CD4-positive, alpha-beta T cell (primary cell): ENCODE results near the gene SAYSD1. TPM values are rescaled to one million over a fixed set of nuclear protein-coding genes. Genes with fewer than 3 reads are reported as not detected.

Experiments
- ATAC-seq: fragments of 200-7000 bp; cut with Tn5 transposase; one replicate; pipeline ENCODE4 v1.10.0; 2022; ENCODE audit warnings: mild to moderate bottlenecking; ENCODE audit not compliant: poor library complexity
- CTCF ChIA-PET: fragments of 350-600 bp; sonication (Branson Sonifier 250); formaldehyde crosslinking; loops from one replicate; lab custom pipeline; 2021; ENCODE audit warnings: antibody characterized with exemption, inconsistent platforms; lab: Charles Lee
- POLR2A ChIA-PET: fragments of 350-600 bp; sonication (Branson Sonifier 250); formaldehyde crosslinking; loops from one replicate; lab custom pipeline; 2021; ENCODE audit warnings: antibody characterized with exemption, inconsistent platforms; lab: Charles Lee
- DNase-seq, 14 experiments: peaks; one replicate each; pipeline ENCODE4 v3.0.0-alpha.2; 2013 to 2020; ENCODE audit warnings: mixed read lengths in 2 of 14
- H3K27ac ChIP-seq, 2 donors: one replicate each; pipeline versions ENCODE4 v1.5.1 to v1.7.0; 2013; ENCODE audit warnings: low read length in 2 of 2, low read depth in 1 of 2, mild to moderate bottlenecking in 1 of 2
- H3K27me3 ChIP-seq, 2 experiments: 1 replicate in 1 of 2; 2 replicates in 1 of 2; pipeline versions ENCODE4 v1.6.1 to v1.7.0; 2013; ENCODE audit warnings: low read length in 2 of 2, control low read depth in 1 of 2, mild to moderate bottlenecking in 1 of 2, moderate library complexity in 1 of 2; ENCODE audit not compliant: insufficient read depth in 2 of 2, control insufficient read depth in 1 of 2
- H3K36me3 ChIP-seq: one replicate; pipeline ENCODE4 v1.6.1; 2013; ENCODE audit warnings: low read length, control low read depth; ENCODE audit not compliant: insufficient read depth
- H3K4me1 ChIP-seq: one replicate; pipeline ENCODE4 v1.6.1; 2013; ENCODE audit warnings: low read length, control low read depth; ENCODE audit not compliant: insufficient read depth
- H3K4me3 ChIP-seq: one replicate; pipeline ENCODE4 v1.5.1; 2013; ENCODE audit warnings: mild to moderate bottlenecking, low read length, moderate library complexity
- H3K9me3 ChIP-seq, 2 experiments: 1 replicate in 1 of 2; 2 replicates in 1 of 2; pipeline versions ENCODE4 v1.6.1 to v1.7.0; 2013; ENCODE audit warnings: low read length in 2 of 2, mild to moderate bottlenecking in 2 of 2, control low read depth in 1 of 2, moderate library complexity in 1 of 2; ENCODE audit not compliant: control insufficient read depth in 1 of 2, insufficient read depth in 1 of 2
- H3K27ac Mint-ChIP-seq: one replicate; pipeline ENCODE4 v1.8.0; 2020; ENCODE audit warnings: mixed read lengths
- H3K27me3 Mint-ChIP-seq: one replicate; pipeline ENCODE4 v1.8.0; 2021; ENCODE audit warnings: mixed read lengths
- H3K36me3 Mint-ChIP-seq: one replicate; pipeline ENCODE4 v1.8.0; 2021; ENCODE audit warnings: low read depth, mixed read lengths
- H3K4me1 Mint-ChIP-seq: one replicate; pipeline ENCODE4 v1.8.0; 2021; ENCODE audit warnings: low read depth, mixed read lengths
- H3K4me3 Mint-ChIP-seq: one replicate; pipeline ENCODE4 v1.8.0; 2020; ENCODE audit warnings: mild to moderate bottlenecking, mixed read lengths
- H3K9me3 Mint-ChIP-seq: one replicate; pipeline ENCODE4 v1.8.0; 2020; ENCODE audit warnings: mixed read lengths
- intact Hi-C, 2 experiments: fragments of 100-400 bp; cut with DNase I in 1 of 2; cut with micrococcal nuclease in 1 of 2; formaldehyde crosslinking; loops; one replicate each; pipeline versions ENCODE4 v1.15.1 to v1.9.0; 2023 to 2025; cut with DNase I, micrococcal nuclease
- total RNA-seq, 174 experiments: library from RNA in 2 of 174; stranded (reverse) in 2 of 174; gene quantifications; one replicate each; pipeline ENCODE4 v1.2.3 and lab custom pipeline; 2021 to 2026
- TF ChIP-seq, protein P1 (sequence below): fragments of 200-600 bp; IDR thresholded peaks from one replicate; pipeline ENCODE4 v1.8.0; 2022; ENCODE audit warnings: antibody characterized with exemption, mild to moderate bottlenecking

SAYSD1 gene
- total RNA-seq, 2 experiments from 2014 or later, result 18.7 to 21.3 TPM

GRCh38 chr6:39062014-39062740, 52.8 kb downstream of the SAYSD1 start:
- TF ChIP-seq, protein P1, sequence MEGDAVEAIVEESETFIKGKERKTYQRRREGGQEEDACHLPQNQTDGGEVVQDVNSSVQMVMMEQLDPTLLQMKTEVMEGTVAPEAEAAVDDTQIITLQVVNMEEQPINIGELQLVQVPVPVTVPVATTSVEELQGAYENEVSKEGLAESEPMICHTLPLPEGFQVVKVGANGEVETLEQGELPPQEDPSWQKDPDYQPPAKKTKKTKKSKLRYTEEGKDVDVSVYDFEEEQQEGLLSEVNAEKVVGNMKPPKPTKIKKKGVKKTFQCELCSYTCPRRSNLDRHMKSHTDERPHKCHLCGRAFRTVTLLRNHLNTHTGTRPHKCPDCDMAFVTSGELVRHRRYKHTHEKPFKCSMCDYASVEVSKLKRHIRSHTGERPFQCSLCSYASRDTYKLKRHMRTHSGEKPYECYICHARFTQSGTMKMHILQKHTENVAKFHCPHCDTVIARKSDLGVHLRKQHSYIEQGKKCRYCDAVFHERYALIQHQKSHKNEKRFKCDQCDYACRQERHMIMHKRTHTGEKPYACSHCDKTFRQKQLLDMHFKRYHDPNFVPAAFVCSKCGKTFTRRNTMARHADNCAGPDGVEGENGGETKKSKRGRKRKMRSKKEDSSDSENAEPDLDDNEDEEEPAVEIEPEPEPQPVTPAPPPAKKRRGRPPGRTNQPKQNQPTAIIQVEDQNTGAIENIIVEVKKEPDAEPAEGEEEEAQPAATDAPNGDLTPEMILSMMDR, result no peak
- no peak for DNase-seq
- Histone ChIP-seq H3K27ac (no peak overlapping the region), H3K36me3 (no peaks in the 10 kb centered on the region), H3K4me3 (no peak overlapping the region), H3K9me3 (no peaks in the 10 kb centered on the region), H3K27me3 (no peaks in the 10 kb centered on the region), H3K4me1 (no peaks in the 10 kb centered on the region)
- ChIA-PET CTCF (no interaction called here), POLR2A (no interaction called here)
- Mint-ChIP-seq H3K9me3 (no peaks in the 10 kb centered on the region), H3K36me3 (no peaks in the 10 kb centered on the region), H3K4me3 (no peak overlapping the region), H3K27me3 (peaks cover 13% of the 10 kb centered on the region), H3K27ac (no peak overlapping the region), H3K4me1 (no peaks in the 10 kb centered on the region)
- ATAC-seq, result no peak
- intact Hi-C loops, result no loop called here

GRCh38 chr6:39061588-39061987, 53.4 kb downstream of the SAYSD1 start:
- no peaks in the 10 kb centered on the region for H3K4me1 ChIP-seq
- H3K27ac ChIP-seq, result no peak overlapping the region
- H3K27ac Mint-ChIP-seq, result no peak overlapping the region
- no peak for ATAC-seq
- TF ChIP-seq, protein P1, result no peak
- H3K36me3 Mint-ChIP-seq, result no peaks in the 10 kb centered on the region
- no peak overlapping the region for H3K4me3 Mint-ChIP-seq
- no peak for DNase-seq
- intact Hi-C loops, result no loop called here
- H3K9me3 Mint-ChIP-seq, result no peaks in the 10 kb centered on the region
- no peaks in the 10 kb centered on the region for H3K36me3 ChIP-seq
- H3K9me3 ChIP-seq, result no peaks in the 10 kb centered on the region
- ChIA-PET POLR2A (no interaction called here), CTCF (no interaction called here)
- H3K27me3 Mint-ChIP-seq, result peaks cover 13% of the 10 kb centered on the region
- H3K4me1 Mint-ChIP-seq, result no peaks in the 10 kb centered on the region
- no peak overlapping the region for H3K4me3 ChIP-seq
- H3K27me3 ChIP-seq, result no peaks in the 10 kb centered on the region

DNA sequence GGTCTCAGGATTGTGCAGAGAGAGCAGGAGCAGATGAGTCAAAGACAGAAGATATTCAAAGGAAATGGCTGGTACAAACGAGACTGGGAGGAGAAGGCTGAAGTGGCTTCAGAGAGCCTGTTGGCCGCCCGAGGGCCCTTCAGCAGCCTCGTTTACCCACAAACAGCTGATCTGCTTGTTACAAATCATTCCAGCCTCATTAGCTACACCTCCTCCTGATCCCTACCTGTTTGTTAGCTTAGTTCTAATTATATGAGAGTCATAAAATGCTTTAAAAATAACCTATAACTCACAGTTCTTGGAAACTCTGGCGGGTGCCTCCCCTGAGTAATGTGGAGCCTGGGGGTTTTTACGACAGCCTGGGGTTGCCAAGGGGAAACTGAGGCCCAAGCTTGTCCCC, 53.8 kb downstream of the SAYSD1 start:
- Mint-ChIP-seq H3K36me3 (no peaks in the 10 kb centered on the region), H3K9me3 (no peaks in the 10 kb centered on the region), H3K4me1 (no peaks in the 10 kb centered on the region), H3K4me3 (no peak overlapping the region), H3K27me3 (peaks cover 13% of the 10 kb centered on the region), H3K27ac (no peak overlapping the region)
- POLR2A ChIA-PET, result no interaction called here
- Histone ChIP-seq H3K4me1 (no peaks in the 10 kb centered on the region), H3K27me3 (no peaks in the 10 kb centered on the region), H3K27ac (no peak overlapping the region), H3K36me3 (no peaks in the 10 kb centered on the region), H3K9me3 (no peaks in the 10 kb centered on the region), H3K4me3 (no peak overlapping the region)
- DNase-seq (no peak), ATAC-seq (no peak)
- CTCF ChIA-PET, result no interaction called here
- TF ChIP-seq, protein P1, result no peak
- intact Hi-C loops, result no loop called here
